Activated naive CD8-positive, alpha-beta T cell treated with anti-CD3 and anti-CD28 coated beads, Interleukin-2, amount 10 ng/mL, durations not matched to agents 7 days and 5 days (primary cell): Measurements from ENCODE around the gene STAB1. TPM values are rescaled to one million over a fixed set of nuclear protein-coding genes. Genes with fewer than 3 reads are reported as not detected.
"Not testable (repeated sequence)": the region's sequence is repeated elsewhere in the genome, so short reads cannot be mapped to it uniquely, and the experiment has no call there.

ENCODE experiments used
- ATAC-seq: fragments of 150-1000 bp; cut with Tn5 transposase; one replicate; pipeline ENCODE4 v1.10.0; 2021; ENCODE audit warnings: low read depth, moderate library complexity
- POLR2A ChIA-PET: fragments of 350-600 bp; sonication (Branson Sonifier 250); formaldehyde crosslinking; loops from one replicate; lab custom pipeline; 2021; ENCODE audit warnings: antibody characterized with exemption; lab: Charles Lee
- DNase-seq: peaks from one replicate; pipeline ENCODE4 v3.0.0; 2021
- H3K27ac Mint-ChIP-seq: one replicate; pipeline ENCODE4 v1.8.0; 2022; ENCODE audit warnings: mild to moderate bottlenecking, mixed read lengths
- H3K27me3 Mint-ChIP-seq: one replicate; pipeline ENCODE4 v1.8.0; 2022; ENCODE audit warnings: mild to moderate bottlenecking, moderate library complexity, mixed read lengths
- H3K36me3 Mint-ChIP-seq: one replicate; pipeline ENCODE4 v1.8.0; 2021; ENCODE audit warnings: mild to moderate bottlenecking, mixed read lengths
- H3K4me1 Mint-ChIP-seq: one replicate; pipeline ENCODE4 v1.8.0; 2021; ENCODE audit warnings: mixed read lengths
- H3K4me3 Mint-ChIP-seq: one replicate; pipeline ENCODE4 v1.8.0; 2022; ENCODE audit warnings: mild to moderate bottlenecking, moderate library complexity, mixed read lengths
- H3K9me3 Mint-ChIP-seq: one replicate; pipeline ENCODE4 v1.8.0; 2021; ENCODE audit warnings: mixed read lengths
- total RNA-seq, 2 experiments: library from RNA; stranded (reverse); gene quantifications; one replicate each; pipeline ENCODE4 v1.2.3, GENCODE V29; 2021

Gene STAB1
- total RNA-seq, 2 experiments from 2014 or later = 10.5 to 13.0 TPM

GRCh38 chr3:52523386-52524257 lies 28.5 kb downstream of the STAB1 start:
- POLR2A ChIA-PET = no interaction called here
- Mint-ChIP-seq H3K4me1 (no peaks in the 10 kb centered on the region), H3K27ac (no peak overlapping the region), H3K36me3 (peaks cover 3% of the 10 kb centered on the region), H3K27me3 (no peaks in the 10 kb centered on the region), H3K4me3 (no peak overlapping the region), H3K9me3 (no peaks in the 10 kb centered on the region)
- no peak for DNase-seq
- ATAC-seq = no peak

DNA sequence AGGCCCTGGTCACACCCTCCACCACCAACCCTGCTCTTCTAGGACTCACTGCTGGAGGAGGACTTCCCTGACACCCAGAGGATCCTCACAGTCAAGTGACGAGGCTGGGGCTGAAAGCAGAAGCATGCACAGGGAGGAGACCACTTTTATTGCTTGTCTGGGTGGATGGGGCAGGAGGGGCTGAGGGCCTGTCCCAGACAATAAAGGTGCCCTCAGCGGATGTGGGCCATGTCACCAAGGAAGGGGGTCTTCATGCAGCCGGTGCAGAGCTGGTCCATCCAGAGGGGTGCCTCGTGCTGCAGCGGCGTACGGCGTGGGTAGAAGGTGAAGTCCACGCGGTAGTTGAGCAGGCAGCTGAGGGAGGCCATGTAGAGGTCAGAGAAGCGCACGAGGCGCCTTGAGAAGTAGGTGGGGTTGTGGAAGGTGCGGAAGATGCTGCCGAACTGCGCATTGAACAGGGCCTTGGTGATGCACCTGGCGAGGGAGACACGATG lies 29.2 kb downstream of the STAB1 start:
- Mint-ChIP-seq H3K36me3 (peaks cover 7% of the 10 kb centered on the region), H3K9me3 (no peaks in the 10 kb centered on the region), H3K4me3 (no peak overlapping the region), H3K4me1 (no peaks in the 10 kb centered on the region), H3K27ac (no peak overlapping the region), H3K27me3 (no peaks in the 10 kb centered on the region)
- POLR2A ChIA-PET = no interaction called here
- ATAC-seq (no peak), DNase-seq (no peak)

GRCh38 chr3:52524752-52525679 lies 29.9 kb downstream of the STAB1 start:
- POLR2A ChIA-PET = interaction anchor here (1.7 kb wide), 1 partner anchor 11 kb away, joined by 6 read pairs; the partner anchor contains the start of gene UQCC5
- H3K4me1 Mint-ChIP-seq = peaks cover under 1% of the 10 kb centered on the region
- no peak overlapping the region for H3K27ac Mint-ChIP-seq
- no peak for DNase-seq
- H3K4me3 Mint-ChIP-seq = no peak overlapping the region
- no peaks in the 10 kb centered on the region for H3K27me3 Mint-ChIP-seq
- no peaks in the 10 kb centered on the region for H3K9me3 Mint-ChIP-seq
- peaks cover 7% of the 10 kb centered on the region for H3K36me3 Mint-ChIP-seq
- no peak for ATAC-seq

GRCh38 chr3:52525680-52526561 lies 30.8 kb downstream of the STAB1 start:
- DNase-seq (no peak), ATAC-seq (no peak)
- Mint-ChIP-seq H3K36me3 (peaks cover 7% of the 10 kb centered on the region), H3K27me3 (no peaks in the 10 kb centered on the region), H3K27ac (no peak overlapping the region), H3K4me3 (no peak overlapping the region), H3K9me3 (no peaks in the 10 kb centered on the region), H3K4me1 (peaks cover 2% of the 10 kb centered on the region)
- POLR2A ChIA-PET = interaction anchor here (1.7 kb wide), 1 partner anchor 10 kb away, joined by 6 read pairs; the partner anchor contains the start of gene UQCC5

- not testable (repeated sequence) for H3K4me1 Mint-ChIP-seq, H3K36me3 Mint-ChIP-seq, ATAC-seq, H3K9me3 Mint-ChIP-seq, DNase-seq, H3K27me3 Mint-ChIP-seq, H3K27ac Mint-ChIP-seq, H3K4me3 Mint-ChIP-seq
- POLR2A ChIA-PET = interaction anchor here (1.7 kb wide), 1 partner anchor 10 kb away, joined by 6 read pairs; the partner anchor contains the start of gene UQCC5
These were observed 31.5 kb downstream of the STAB1 start for GRCh38 chr3:52526671-52527038.

- peak; percentile 20 for DNase-seq
- POLR2A ChIA-PET = interaction anchor here (1.7 kb wide), 1 partner anchor 9 kb away, joined by 6 read pairs; the partner anchor contains the start of gene UQCC5
- Mint-ChIP-seq H3K36me3 (peaks cover 7% of the 10 kb centered on the region), H3K9me3 (no peaks in the 10 kb centered on the region), H3K4me3 (no peak overlapping the region), H3K27ac (no peak overlapping the region), H3K27me3 (no peaks in the 10 kb centered on the region), H3K4me1 (peaks cover 2% of the 10 kb centered on the region)
- ATAC-seq = no peak
These were observed 32.0 kb downstream of the STAB1 start for GRCh38 chr3:52527039-52527731.

DNA sequence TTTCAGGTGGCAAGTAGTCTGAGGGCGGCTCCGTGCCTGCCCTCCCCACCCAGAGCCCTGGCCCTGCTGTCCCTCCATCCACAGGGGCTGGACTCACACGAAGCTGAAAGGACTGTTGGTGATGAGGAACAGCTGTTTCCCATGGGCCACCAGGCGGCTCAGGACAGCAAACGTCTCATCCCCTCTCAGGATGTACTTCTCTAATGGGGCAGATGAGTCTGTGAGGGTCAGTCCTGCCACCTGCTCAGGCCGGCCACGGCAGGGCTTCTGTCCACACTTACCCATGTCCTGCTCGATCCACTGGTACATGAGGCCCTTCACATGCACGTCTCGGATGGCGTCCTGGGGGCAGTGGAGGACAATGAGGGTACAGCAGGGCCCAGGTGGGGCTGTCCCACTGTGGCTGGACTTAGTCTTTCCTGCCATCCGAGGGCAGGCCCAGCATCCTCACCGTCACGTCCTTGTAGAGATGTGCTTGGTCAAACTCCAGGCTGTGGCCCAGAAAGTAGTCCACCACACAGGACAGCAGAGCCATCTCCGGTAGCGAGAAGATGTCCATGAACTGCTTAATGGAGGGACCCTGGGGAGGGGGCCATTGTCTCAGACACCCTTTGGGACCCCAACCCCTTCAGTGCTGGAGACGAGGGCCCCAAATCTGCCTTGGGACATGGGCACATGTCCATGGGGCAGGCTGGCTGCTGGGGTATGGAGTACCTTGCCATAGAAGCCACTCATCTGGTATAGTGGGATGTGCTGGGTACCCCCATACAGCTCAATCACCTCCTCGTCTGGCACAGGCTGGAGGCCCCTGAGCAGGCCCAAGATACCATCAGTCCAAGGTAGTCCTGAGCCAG lies 32.8 kb downstream of the STAB1 start:
- ATAC-seq = no peak
- H3K27ac Mint-ChIP-seq = no peak overlapping the region
- no peak overlapping the region for H3K4me3 Mint-ChIP-seq
- peaks cover 2% of the 10 kb centered on the region for H3K4me1 Mint-ChIP-seq
- no peaks in the 10 kb centered on the region for H3K27me3 Mint-ChIP-seq
- POLR2A ChIA-PET = no interaction called here
- DNase-seq = peak; percentile 25
- peaks cover 7% of the 10 kb centered on the region for H3K36me3 Mint-ChIP-seq
- H3K9me3 Mint-ChIP-seq = no peaks in the 10 kb centered on the region

GRCh38 chr3:52528586-52529375 lies 33.6 kb downstream of the STAB1 start:
- POLR2A ChIA-PET = no interaction called here
- Mint-ChIP-seq H3K4me3 (no peak overlapping the region), H3K27ac (no peak overlapping the region), H3K9me3 (no peaks in the 10 kb centered on the region), H3K4me1 (peaks cover 2% of the 10 kb centered on the region), H3K36me3 (peaks cover 7% of the 10 kb centered on the region), H3K27me3 (no peaks in the 10 kb centered on the region)
- DNase-seq (peak; percentile 27), ATAC-seq (no peak)

- peaks cover 4% of the 10 kb centered on the region for H3K36me3 Mint-ChIP-seq
- no peak overlapping the region for H3K4me3 Mint-ChIP-seq
- no peaks in the 10 kb centered on the region for H3K9me3 Mint-ChIP-seq
- no peaks in the 10 kb centered on the region for H3K27me3 Mint-ChIP-seq
- no peak for ATAC-seq
- DNase-seq = peak; percentile 25
- POLR2A ChIA-PET = no interaction called here
- no peak overlapping the region for H3K27ac Mint-ChIP-seq
- peaks cover 2% of the 10 kb centered on the region for H3K4me1 Mint-ChIP-seq
These were observed 34.5 kb downstream of the STAB1 start for GRCh38 chr3:52529376-52530333.
